ENCODE measurements around the gene ANXA9. TPM values are rescaled to one million over a fixed set of nuclear protein-coding genes. Genes with fewer than 3 reads are reported as not detected.

Gene ANXA9
- total RNA-seq, 6 experiments from 2014 or later = 0.28 to 0.55 (median 0.46) TPM

DNA sequence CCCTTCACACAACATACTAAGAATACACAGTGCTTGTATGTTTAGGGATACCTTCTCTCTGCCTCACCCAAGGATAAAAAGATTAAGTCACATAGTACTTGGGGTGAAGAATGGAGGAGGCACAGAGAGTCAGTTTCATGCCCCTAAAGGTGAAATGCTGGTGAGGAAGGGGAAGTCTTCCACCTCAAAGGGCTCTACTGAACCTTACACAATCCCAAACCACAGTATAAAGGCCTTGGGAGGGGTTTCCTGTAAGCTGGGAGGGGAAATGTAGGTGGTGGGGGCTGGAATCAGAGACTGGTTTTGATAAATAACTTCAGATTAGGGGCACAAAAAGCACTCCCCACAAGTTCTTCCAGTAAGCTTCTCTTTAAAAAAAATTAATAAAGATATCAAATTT, 21.1 kb downstream of the ANXA9 start:
- Mint-ChIP-seq H3K27me3 (ENCODE audit: insufficient read depth) (peaks cover 4% of the 10 kb centered on the region), H3K36me3 (ENCODE audit: low read depth) (peaks cover 13% of the 10 kb centered on the region; the same call in 1 of the 2 replicates), H3K4me1 (ENCODE audit: low read depth) (peaks cover 62% of the 10 kb centered on the region), H3K9me3 (no peaks in the 10 kb centered on the region), H3K4me3 (no peak overlapping the region), H3K27ac (no peak overlapping the region; the same call in 1 of the 2 replicates)
- DNase-seq = no peak
- TF ChIP-seq, protein P1, sequence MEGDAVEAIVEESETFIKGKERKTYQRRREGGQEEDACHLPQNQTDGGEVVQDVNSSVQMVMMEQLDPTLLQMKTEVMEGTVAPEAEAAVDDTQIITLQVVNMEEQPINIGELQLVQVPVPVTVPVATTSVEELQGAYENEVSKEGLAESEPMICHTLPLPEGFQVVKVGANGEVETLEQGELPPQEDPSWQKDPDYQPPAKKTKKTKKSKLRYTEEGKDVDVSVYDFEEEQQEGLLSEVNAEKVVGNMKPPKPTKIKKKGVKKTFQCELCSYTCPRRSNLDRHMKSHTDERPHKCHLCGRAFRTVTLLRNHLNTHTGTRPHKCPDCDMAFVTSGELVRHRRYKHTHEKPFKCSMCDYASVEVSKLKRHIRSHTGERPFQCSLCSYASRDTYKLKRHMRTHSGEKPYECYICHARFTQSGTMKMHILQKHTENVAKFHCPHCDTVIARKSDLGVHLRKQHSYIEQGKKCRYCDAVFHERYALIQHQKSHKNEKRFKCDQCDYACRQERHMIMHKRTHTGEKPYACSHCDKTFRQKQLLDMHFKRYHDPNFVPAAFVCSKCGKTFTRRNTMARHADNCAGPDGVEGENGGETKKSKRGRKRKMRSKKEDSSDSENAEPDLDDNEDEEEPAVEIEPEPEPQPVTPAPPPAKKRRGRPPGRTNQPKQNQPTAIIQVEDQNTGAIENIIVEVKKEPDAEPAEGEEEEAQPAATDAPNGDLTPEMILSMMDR (IDR thresholded peaks at IDR 0.05) = no peak

DNA sequence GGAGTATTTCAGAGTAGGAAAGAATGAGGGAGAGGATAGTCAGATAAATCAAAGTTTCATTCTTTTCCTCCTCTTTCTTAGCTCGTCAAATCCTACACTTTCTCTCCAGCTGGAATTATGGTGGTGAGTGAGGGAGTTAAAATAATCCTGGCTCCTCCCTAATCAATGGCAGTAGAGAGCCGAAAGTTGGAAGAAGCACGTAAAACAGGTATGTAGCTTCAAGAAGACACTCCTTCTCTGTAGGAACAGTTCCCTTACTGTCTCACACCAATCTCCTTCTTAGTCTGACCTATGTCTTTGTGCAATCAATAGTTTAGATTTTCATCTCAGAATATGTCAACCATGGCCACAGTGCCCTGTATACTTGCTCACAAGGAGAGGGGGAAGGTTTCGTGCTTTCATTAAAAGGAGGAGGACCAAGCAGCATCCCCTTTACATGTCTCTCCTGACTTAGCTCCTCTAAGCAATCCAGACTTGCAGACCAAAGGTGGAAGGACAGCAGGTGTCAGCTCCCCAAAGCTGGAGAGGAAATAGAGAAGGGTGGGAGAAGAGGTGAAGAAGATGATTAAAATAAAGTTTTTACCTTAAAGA, 23.7 kb downstream of the ANXA9 start:
- H3K4me1 Mint-ChIP-seq (ENCODE audit: low read depth) = peaks cover 52% of the 10 kb centered on the region
- DNase-seq = no peak
- TF ChIP-seq, protein P1 (IDR thresholded peaks at IDR 0.05) = no peak
- H3K9me3 Mint-ChIP-seq = no peaks in the 10 kb centered on the region
- peaks cover 4% of the 10 kb centered on the region for H3K27me3 Mint-ChIP-seq (ENCODE audit: insufficient read depth)
- H3K4me3 Mint-ChIP-seq = peak overlapping the region; percentile 97
- peak overlapping the region; percentile 99 for H3K27ac Mint-ChIP-seq
- H3K36me3 Mint-ChIP-seq (ENCODE audit: low read depth) = peaks cover 9% of the 10 kb centered on the region; the same call in 1 of the 2 replicates

GRCh38 chr1:151006327-151007052, 24.4 kb downstream of the ANXA9 start, which contains the start of gene MINDY1:
Gene MINDY1, minus strand, starts transcription at chr1:151006902. Its CDS starts 4,285 bp downstream, at chr1:151002617.
- Mint-ChIP-seq H3K27me3 (ENCODE audit: insufficient read depth) (peaks cover 4% of the 10 kb centered on the region), H3K9me3 (no peaks in the 10 kb centered on the region), H3K36me3 (ENCODE audit: low read depth) (peaks cover 11% of the 10 kb centered on the region; the same call in 1 of the 2 replicates), H3K4me1 (ENCODE audit: low read depth) (peaks cover 58% of the 10 kb centered on the region), H3K4me3 (peak within 1 kb of the TSS; percentile 97), H3K27ac (peak within 1 kb of the TSS; percentile 99)
- DNase-seq = peak; percentile 89
- TF ChIP-seq, protein P1 (IDR thresholded peaks at IDR 0.05) = peak; percentile 53

- H3K27ac Mint-ChIP-seq = peak overlapping the region; percentile 99
- H3K27me3 Mint-ChIP-seq (ENCODE audit: insufficient read depth) = peaks cover 2% of the 10 kb centered on the region
- TF ChIP-seq, protein P1 (IDR thresholded peaks at IDR 0.05) = no peak
- DNase-seq = no peak
- H3K4me1 Mint-ChIP-seq (ENCODE audit: low read depth) = peaks cover 55% of the 10 kb centered on the region
- peak overlapping the region; percentile 97 for H3K4me3 Mint-ChIP-seq
- no peaks in the 10 kb centered on the region for H3K9me3 Mint-ChIP-seq
- peaks cover 5% of the 10 kb centered on the region; the same call in 1 of the 2 replicates for H3K36me3 Mint-ChIP-seq (ENCODE audit: low read depth)
Observed at GRCh38 chr1:151007853-151008243, 25.8 kb downstream of the ANXA9 start.

DNA sequence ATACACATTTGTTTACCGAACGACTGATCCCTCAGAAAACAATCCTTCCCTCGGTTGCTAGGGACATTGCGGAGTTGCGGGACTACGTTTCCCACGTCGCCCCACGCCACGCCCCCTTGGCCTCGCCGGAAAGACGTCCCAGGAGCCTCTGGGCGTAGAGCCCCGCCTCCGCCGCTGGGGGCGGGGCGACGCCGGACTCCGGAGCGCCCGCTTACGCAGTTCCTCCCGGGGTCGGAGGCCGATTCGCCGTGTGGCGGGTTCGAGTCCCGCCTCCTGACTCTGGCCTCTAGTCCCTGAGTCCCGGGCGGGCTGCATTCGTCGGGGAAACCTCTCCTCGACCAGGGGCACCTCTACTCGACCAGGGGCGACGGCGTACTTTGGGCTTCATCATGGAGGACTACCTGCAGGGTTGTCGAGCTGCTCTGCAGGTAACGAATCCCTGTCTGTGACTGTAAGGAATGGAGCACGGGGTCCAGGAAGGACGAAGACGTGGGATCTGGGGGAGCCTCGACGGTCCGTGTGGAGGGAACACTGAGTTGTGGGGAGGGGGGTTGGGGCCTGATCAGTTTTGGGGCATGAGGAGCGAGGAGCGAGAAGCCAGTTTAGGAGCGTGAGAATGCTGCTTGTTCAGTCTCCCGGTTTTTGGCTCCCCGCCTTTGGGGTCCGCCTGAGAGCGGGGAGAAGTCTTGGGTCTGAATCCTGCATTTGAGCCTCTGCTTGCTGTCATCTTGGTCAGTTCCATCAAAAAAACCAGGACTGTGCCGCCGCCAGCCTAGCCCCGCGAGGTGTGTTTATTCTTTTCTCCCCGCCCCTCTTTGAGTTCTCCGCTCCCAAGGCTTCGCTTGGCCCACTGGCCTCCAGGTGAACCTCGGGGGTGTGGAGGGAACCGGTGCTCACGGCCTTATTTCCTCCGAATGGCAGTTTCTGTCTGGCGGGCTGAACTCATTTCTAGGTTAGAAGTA, 26.4 kb downstream of the ANXA9 start, which contains the start of gene PRUNE1:
TSS of gene PRUNE1 (plus strand) at position 206 of the 962 bp plus-strand sequence. CDS start at position 390, 184 bp downstream.
- Mint-ChIP-seq H3K9me3 (no peaks in the 10 kb centered on the region), H3K4me1 (ENCODE audit: low read depth) (peaks cover 58% of the 10 kb centered on the region), H3K27me3 (ENCODE audit: insufficient read depth) (peaks cover 2% of the 10 kb centered on the region), H3K36me3 (ENCODE audit: low read depth) (peaks cover 5% of the 10 kb centered on the region; the same call in 1 of the 2 replicates), H3K4me3 (peak within 1 kb of the TSS; percentile 97), H3K27ac (peak within 1 kb of the TSS; percentile 99)
- TF ChIP-seq, protein P1 (IDR thresholded peaks at IDR 0.05) = no peak; the same call in 1 of the 2 replicates
- DNase-seq = peak; percentile 98
